Neutrophil (primary cell): ENCODE measurements around the gene DAZAP1.

Experiments used
- H3K27ac ChIP-seq: fragments of 200-600 bp; sonication (generic); 2 replicates; pipeline ENCODE4 v1.5.1; 2016; ENCODE audit warnings: mild to moderate bottlenecking, moderate library complexity
- H3K27me3 ChIP-seq: fragments of 200-600 bp; sonication (generic); 2 replicates; pipeline ENCODE4 v1.6.0; 2016; ENCODE audit warnings: mild to moderate bottlenecking
- H3K36me3 ChIP-seq: fragments of 200-600 bp; sonication (generic); 2 replicates; pipeline ENCODE4 v1.5.1; 2017
- H3K4me1 ChIP-seq, 2 experiments: fragments of 200-600 bp in 1 of 2; sonication (generic) in 1 of 2; 1 replicate in 1 of 2; 2 replicates in 1 of 2; pipeline versions ENCODE4 v1.5.1 to v1.6.1; 2013 to 2016; ENCODE audit warnings: low read depth in 1 of 2, low read length in 1 of 2, mild to moderate bottlenecking in 1 of 2, moderate library complexity in 1 of 2; ENCODE audit not compliant: control insufficient read depth in 1 of 2, insufficient read depth in 1 of 2
- H3K4me3 ChIP-seq, 2 experiments: fragments of 200-600 bp in 1 of 2; sonication (generic) in 1 of 2; 1 replicate in 1 of 2; 2 replicates in 1 of 2; pipeline ENCODE4 v1.5.1; 2013 to 2016; ENCODE audit warnings: low read depth in 1 of 2, low read length in 1 of 2, mild to moderate bottlenecking in 1 of 2, moderate library complexity in 1 of 2
- H3K9me3 ChIP-seq: fragments of 200-600 bp; sonication (generic); 2 replicates; pipeline ENCODE4 v1.5.1; 2016
- CTCF ChIP-seq: fragments of 200-600 bp; sonication (generic); IDR thresholded peaks from 2 replicates; pipeline ENCODE4 v1.5.1; 2016; ENCODE audit warnings: antibody characterized with exemption

The DAZAP1 gene

DNA sequence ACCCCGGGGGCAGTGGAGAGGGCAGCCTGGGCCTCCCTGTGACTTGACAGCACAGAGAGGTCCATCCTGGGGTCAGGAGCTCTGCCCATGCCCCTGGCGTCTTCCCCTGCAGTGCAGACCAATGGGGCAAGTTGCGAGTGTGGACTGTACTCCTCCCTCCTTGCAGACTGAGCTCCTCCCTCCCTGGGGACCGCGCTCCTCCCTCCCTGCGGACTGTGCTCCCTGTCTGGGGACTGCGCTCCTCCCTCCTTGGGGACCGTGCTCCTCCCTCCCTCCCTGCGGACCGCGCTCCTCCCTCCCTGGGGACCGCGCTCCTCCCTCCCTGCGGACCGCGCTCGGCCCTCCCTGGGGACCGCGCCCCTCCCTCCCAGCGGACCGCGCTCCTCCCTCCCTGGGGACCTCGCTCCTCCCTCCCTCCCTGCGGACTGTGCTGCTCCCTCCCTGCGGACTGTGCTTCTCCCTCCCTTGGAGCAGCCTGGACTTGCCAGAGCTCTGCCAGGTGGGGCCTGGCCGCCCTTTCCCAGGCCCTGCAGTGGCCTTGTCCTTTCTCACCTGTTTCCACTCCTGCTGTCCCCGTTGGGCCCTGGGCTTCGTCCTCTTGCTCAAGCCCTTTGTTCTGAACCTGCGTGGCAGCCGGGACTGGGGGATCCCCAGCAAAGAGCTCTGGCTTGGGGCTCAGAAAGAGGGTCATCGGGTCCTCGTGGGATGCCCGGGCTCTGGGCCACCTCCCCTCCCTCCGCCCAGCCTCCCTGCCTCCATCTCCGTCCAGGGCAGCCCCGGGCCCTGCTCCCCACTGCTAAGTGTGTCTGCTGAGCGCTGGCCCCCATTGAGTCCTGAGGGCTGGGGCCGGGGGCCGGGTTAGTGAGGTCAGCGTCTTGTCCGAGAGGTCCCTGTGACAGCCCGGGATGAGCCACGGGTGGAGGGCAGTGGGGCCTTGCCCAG, 12.9 kb upstream of the DAZAP1 start:
- peaks cover 58% of the 10 kb centered on the region for H3K36me3 ChIP-seq
- no peak overlapping the region for H3K27ac ChIP-seq
- H3K4me1 ChIP-seq, result no peaks in the 10 kb centered on the region
- H3K9me3 ChIP-seq, result no peaks in the 10 kb centered on the region
- H3K4me3 ChIP-seq, result no peak overlapping the region
- peaks cover 12% of the 10 kb centered on the region for H3K27me3 ChIP-seq
- no peak for TF ChIP-seq CTCF

GRCh38 chr19:1395194-1396018, 12.0 kb upstream of the DAZAP1 start:
- Histone ChIP-seq H3K9me3 (no peaks in the 10 kb centered on the region), H3K27me3 (peaks cover 20% of the 10 kb centered on the region), H3K4me3 (no peak overlapping the region), H3K27ac (no peak overlapping the region), H3K4me1 (no peaks in the 10 kb centered on the region), H3K36me3 (peaks cover 51% of the 10 kb centered on the region)
- no peak for TF ChIP-seq CTCF

DNA sequence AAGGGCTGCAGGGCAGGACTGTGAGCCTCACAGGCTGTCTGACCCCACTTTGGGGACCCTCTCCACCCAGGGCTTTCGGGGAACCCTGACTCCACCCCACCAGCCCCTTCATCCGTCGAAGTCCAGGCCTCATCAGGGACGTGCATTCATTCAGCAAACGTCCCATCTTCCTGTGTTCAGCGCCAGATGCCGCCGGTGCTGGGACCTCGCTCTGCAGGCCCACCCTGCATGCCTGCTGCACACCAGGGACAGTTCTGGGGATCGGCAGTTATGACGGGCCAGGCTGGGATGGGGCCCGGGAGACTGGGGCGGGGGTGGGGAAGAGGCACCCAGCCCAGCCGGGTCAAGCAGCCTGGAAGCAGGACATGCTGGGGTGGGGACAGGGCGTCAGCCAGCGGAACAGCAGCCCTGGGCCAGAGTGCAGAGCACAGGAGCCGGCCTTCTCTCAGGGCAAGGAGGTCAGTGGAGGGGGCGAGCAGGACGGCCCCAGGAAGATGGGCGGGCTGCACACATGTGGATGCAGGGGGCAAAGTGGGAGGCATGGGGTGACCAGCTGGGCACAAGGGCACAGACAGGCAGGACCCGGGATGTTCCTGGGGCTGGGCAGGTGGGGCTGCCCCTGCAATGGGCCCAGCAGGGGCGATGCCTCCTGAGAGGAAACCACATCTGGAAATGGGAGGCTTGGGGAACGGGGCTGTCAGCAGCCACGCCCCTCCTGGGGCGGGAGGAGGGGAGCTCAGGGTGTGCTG, 11.2 kb upstream of the DAZAP1 start:
- H3K27ac ChIP-seq, result no peak overlapping the region
- H3K9me3 ChIP-seq, result no peaks in the 10 kb centered on the region
- H3K36me3 ChIP-seq, result peaks cover 44% of the 10 kb centered on the region
- TF ChIP-seq CTCF, result no peak
- no peak overlapping the region for H3K4me3 ChIP-seq
- H3K27me3 ChIP-seq, result peaks cover 28% of the 10 kb centered on the region
- H3K4me1 ChIP-seq, result peaks cover 7% of the 10 kb centered on the region in 2 experiments

DNA sequence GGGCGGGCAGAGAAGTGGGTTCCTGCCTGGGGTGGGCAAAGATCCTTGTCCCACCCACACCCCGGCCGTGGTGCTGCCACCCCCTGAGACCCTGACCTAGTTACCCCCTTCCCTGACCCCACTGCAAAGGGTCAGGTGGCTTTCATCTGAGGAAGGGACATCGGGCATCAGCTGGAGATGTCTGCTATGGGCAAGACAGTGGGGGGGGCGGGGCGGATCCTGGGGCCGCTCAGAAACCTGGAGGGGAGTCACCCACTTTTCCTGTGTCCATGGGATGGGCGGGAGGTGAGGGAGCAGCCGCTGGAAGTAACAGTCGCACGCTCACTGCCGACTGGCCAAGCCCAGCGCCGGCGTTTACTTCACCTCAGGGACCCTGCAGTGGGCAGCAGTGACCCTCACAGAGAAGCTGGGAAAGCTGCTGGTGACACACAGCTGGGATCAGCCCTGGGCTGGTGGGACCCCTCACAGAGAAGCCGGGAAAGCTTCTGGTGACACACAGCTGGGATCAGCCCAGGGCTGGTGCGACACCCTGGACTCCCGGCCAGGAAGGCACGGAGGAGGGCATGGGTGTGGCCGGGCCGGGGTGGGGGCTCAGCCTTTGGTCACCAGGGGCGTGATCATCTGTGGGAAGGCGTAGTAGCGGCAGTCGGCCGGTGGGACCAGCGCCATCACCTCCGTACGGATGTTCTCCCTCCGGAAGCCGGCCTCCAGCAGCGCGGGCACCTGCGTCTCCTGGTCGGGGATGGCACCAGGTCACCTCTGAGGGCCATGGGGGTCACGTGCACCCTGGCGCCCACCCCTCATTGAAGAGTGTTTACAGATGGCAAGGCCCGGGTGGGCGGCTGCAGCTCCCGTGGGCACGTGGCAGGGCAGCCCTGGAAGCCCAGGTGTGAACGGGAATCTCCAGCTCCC, 10.4 kb upstream of the DAZAP1 start:
- Histone ChIP-seq H3K27ac (no peak overlapping the region), H3K27me3 (peaks cover 37% of the 10 kb centered on the region), H3K36me3 (peaks cover 37% of the 10 kb centered on the region), H3K4me1 (peaks cover 15 to 16% of the 10 kb centered on the region in 2 experiments), H3K9me3 (no peaks in the 10 kb centered on the region), H3K4me3 (no peak overlapping the region)
- no peak for TF ChIP-seq CTCF
